A673 (cell line): Measurements from ENCODE around the gene IL20RA.

Experiments used
- EZH2 ChIP-seq: fragments of 200-600 bp; sonication (generic); IDR thresholded peaks from 2 replicates; pipeline ENCODE4 v1.6.1; 2017; ENCODE audit warnings: borderline replicate concordance, low read depth, mild to moderate bottlenecking, mixed read lengths, antibody characterized with exemption, low read length; ENCODE audit not compliant: poor library complexity, severe bottlenecking
- TF ChIP-seq, protein P1 (sequence below): fragments of 300-800, 200-600 bp; sonication (generic); conservative IDR thresholded peaks from 2 replicates; pipeline ENCODE4 v1.5.1; 2017; ENCODE audit warnings: low read depth, mild to moderate bottlenecking, antibody characterized with exemption, low read length, moderate library complexity, mixed read lengths

DNA sequence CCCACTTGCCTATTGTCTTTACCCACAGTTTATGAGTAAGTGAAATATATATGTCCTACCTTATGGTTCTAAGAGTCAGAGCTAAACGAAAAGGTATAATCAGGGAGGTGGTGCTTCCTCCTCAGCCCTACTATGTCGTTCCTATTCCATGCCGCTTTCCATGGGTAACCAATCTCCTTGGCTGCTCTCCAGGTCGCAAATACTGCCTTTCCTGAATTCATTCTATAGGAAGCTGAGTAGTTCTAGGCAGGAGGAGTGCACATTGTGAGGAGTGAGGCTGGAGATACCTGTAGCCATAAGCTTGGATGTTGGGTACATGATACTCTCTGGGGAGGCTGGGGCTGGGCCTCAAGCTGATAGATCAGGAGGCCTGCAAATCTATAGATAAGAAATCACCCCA, 5.8 kb downstream of the IL20RA start:
- TF ChIP-seq, protein P1, sequence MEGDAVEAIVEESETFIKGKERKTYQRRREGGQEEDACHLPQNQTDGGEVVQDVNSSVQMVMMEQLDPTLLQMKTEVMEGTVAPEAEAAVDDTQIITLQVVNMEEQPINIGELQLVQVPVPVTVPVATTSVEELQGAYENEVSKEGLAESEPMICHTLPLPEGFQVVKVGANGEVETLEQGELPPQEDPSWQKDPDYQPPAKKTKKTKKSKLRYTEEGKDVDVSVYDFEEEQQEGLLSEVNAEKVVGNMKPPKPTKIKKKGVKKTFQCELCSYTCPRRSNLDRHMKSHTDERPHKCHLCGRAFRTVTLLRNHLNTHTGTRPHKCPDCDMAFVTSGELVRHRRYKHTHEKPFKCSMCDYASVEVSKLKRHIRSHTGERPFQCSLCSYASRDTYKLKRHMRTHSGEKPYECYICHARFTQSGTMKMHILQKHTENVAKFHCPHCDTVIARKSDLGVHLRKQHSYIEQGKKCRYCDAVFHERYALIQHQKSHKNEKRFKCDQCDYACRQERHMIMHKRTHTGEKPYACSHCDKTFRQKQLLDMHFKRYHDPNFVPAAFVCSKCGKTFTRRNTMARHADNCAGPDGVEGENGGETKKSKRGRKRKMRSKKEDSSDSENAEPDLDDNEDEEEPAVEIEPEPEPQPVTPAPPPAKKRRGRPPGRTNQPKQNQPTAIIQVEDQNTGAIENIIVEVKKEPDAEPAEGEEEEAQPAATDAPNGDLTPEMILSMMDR, result no peak
- no peak for TF ChIP-seq EZH2
